ENCODE data around the gene PKNOX2.

DNA sequence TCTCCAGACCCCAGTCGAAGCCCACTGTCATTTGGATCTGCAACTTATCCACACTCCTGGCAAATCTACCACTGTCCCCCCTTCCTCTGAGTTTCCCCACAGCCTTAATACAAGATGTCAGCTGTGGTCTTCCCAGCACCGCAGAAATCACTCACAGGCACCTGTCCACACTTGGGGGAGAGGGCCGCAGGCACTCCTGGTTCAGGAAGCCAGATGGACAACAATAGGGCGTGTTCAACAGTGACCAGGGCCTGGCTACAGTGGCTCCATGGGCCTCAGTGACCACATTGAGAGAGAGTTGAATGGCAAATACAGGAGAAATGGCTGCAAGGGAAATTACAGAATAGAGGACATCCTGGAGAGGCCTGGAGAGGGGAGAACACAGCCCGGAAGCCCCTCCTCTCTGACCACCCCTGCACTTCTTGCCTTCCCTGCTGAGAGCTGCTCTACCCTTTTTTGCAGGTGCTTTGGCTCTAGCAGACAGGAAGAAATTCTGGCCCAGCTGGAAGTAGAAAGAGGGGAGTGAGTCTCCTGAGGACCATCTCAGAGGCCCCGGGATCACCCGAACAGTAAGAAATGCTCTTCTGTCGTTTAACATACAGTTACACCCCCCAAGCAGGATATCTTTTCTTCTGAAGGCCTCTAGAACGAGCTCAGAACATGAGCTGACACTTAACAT lies 166.9 kb downstream of the PKNOX2 start:
- TF ChIP-seq POLR2A (IDR thresholded peaks at IDR 0.05; ENCODE audit: low read length) (no peak), GATA1 (IDR thresholded peaks at IDR 0.05; ENCODE audit: low read depth, low read length) (no peak)
